Suprapubic skin (tissue), 3 donors: Measurements from ENCODE around the gene ZNF668.

Experiments
- CTCF ChIP-seq, 2 donors: fragments of 200-600 bp in 1 of 2; fragments of 450-650 bp in 1 of 2; sonication (generic) in 1 of 2; IDR thresholded peaks; one replicate each; pipeline ENCODE4 v1.5.1; 2016 to 2019; ENCODE audit warnings: antibody characterized with exemption in 2 of 2, mild to moderate bottlenecking in 1 of 2, moderate library complexity in 1 of 2
- EP300 ChIP-seq: sonication (generic); formaldehyde crosslinking; IDR thresholded peaks from one replicate; pipeline ENCODE4 v1.6.1; 2017; ENCODE audit warnings: antibody characterized with exemption

DNA sequence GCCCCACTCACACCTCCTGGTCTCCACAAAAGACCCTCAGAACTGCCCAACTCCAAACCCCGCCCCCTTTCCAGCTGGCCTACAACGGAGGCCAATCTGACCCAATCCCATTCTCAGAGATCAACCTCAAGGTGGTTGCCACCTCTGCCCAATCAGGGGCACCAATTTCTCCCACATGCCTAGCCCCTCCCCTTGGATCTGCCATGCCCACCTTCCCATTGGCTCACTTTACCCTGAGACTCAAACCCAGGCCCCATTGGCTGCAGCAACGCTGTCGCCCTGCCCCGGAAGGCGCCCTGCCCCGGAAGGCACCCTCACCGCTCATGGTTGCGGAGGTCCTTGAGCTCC, 10.6 kb downstream of the ZNF668 start:
- TF ChIP-seq CTCF (IDR thresholded peaks at IDR 0.05) (no peak), EP300 (no peak)
